ENCODE data around the gene RUFY4. TPM values are rescaled to one million over a fixed set of nuclear protein-coding genes. Genes with fewer than 3 reads are reported as not detected.

The RUFY4 gene
- total and polyA plus RNA-seq, 5 experiments from 2014 or later: 0.16 to 1.5 (median 0.31) TPM; not detected in 2

DNA sequence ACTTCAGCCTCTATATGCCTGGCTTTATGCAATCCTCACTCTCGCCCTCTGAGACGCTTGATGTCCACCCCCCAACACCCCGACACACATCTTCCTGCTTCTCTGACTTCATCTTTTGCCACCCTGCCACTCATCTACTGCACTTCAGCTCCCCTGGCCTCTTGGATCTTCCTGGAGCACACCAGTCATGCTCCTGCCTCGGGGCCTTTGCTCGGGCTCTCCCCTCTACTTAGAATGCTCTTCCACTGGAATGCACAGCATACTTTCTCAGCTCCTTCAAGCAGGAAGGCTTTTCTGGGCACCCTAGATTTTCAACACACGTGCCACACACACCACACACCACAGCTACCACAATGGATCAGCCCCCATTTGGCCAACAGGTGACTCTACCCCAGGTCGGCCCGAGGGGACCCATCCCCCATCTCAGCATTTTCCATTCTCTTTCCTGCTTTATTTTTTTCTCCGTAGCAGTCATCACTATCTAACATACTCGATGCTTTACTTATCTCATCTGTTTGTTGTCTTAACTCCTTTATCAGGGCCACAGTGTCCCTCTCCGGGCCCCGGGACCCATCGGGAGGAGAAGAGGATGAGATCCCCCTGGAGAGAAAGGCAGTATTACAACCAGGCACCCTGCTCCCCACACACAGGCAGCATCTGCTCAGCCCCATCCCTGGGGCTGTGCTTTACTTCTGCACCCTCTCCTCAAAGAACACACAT, 2.3 kb downstream of the RUFY4 start:
- Mint-ChIP-seq H3K4me1 (peaks cover 7 to 12% (median 10%) of the 10 kb centered on the region in 4 donors), H3K27ac (no peak overlapping the region), H3K4me3 (no peak overlapping the region), H3K27me3 (peaks cover 4 to 35% (median 22%) of the 10 kb centered on the region in 5 donors), H3K9me3 (no peaks in the 10 kb centered on the region), H3K36me3 (no peaks in the 10 kb centered on the region)
- POLR2A ChIA-PET: no interaction called here
- ATAC-seq (no peak), DNase-seq (no peak)

DNA sequence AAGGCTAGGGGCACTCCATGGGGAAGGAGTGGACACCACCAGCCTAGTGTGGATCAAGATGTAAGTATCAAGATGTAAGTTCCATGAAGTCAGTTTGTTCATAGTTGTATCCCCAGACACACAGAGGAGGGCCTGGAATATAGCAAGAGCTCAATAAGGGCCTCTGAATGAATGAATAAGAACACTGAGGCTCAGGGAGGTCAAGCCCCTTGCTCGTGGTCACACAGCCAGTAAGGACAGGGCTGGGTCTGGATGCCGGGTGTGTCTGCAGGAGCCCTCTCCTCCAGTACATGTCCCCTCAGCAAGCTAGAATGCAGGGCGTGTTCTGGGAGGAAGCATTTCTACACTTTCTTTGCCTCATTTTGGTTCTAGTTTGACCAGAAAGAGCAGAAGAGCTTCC, 2.9 kb downstream of the RUFY4 start:
- H3K36me3 Mint-ChIP-seq: no peaks in the 10 kb centered on the region
- DNase-seq (no peak), ATAC-seq (no peak)
- peaks cover 4 to 28% (median 19%) of the 10 kb centered on the region in 5 donors for H3K27me3 Mint-ChIP-seq
- no peak overlapping the region for H3K27ac Mint-ChIP-seq
- POLR2A ChIA-PET: no interaction called here
- peaks cover 6 to 10% (median 9%) of the 10 kb centered on the region in 4 donors for H3K4me1 Mint-ChIP-seq
- no peak overlapping the region for H3K4me3 Mint-ChIP-seq
- no peaks in the 10 kb centered on the region for H3K9me3 Mint-ChIP-seq

DNA sequence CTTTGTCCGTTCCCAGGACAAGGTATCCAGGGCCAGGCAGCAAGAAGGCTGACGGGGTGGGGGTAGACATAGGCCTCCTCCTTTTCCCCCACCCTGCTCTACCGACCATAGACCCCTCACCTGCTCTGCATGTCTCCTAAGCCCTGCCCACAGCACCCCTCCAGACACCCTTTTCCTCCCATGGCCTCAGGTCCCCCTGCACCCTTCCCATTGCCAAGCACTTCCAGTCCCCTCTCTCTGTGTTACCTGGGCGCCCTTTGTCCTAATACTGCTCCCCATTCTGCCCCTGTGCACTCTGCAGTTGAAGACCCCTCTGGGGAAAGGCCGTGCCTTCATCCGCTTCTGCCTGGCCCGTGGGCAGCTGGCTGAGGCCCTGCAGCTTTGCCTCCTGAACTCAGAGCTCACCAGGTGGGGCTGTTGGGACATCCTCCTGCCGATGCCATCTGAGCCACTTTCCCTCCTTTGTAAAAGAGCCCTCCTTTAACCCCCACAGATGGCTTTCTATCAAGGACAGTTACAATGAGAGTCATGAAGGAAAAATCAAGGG, 3.5 kb downstream of the RUFY4 start:
- POLR2A ChIA-PET: no interaction called here
- no peaks in the 10 kb centered on the region for H3K9me3 Mint-ChIP-seq
- H3K27ac Mint-ChIP-seq: no peak overlapping the region
- peaks cover 5 to 10% (median 7%) of the 10 kb centered on the region in 4 donors for H3K4me1 Mint-ChIP-seq
- H3K4me3 Mint-ChIP-seq: no peak overlapping the region
- peaks cover 3 to 23% (median 17%) of the 10 kb centered on the region in 5 donors for H3K27me3 Mint-ChIP-seq
- DNase-seq (no peak), ATAC-seq (no peak)
- H3K36me3 Mint-ChIP-seq: no peaks in the 10 kb centered on the region

- no peak overlapping the region for H3K4me3 Mint-ChIP-seq
- peaks cover 3 to 10% (median 7%) of the 10 kb centered on the region in 4 donors for H3K4me1 Mint-ChIP-seq
- POLR2A ChIA-PET: no interaction called here
- H3K36me3 Mint-ChIP-seq: no peaks in the 10 kb centered on the region
- H3K9me3 Mint-ChIP-seq: no peaks in the 10 kb centered on the region
- no peak for ATAC-seq
- no peak for DNase-seq
- no peak overlapping the region for H3K27ac Mint-ChIP-seq
- H3K27me3 Mint-ChIP-seq: peaks cover 3 to 17% (median 12%) of the 10 kb centered on the region in 5 donors
Observed at GRCh38 chr2:218073185-218073584, 4.1 kb downstream of the RUFY4 start.

DNA sequence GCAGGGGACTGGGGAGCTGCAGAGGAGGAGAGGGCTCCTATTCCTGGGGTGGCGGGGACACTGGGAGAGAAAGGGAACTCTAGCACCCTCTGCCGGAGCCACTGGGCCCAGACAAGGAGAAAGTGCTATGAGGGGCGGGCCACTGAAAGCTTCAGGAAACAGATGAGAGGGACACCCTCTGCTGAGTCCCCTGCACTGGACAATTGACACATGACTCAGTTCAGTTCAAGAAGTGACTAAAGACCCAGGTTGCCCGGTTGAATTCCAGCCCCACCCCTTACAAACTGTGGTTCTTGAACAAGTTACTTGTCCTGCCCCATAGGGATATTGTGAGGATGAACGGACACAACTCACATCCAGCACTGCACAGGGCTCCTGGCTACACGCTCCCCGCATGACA, 5.0 kb downstream of the RUFY4 start:
- ATAC-seq (no peak), DNase-seq (no peak)
- no peaks in the 10 kb centered on the region for H3K36me3 Mint-ChIP-seq
- peaks cover 0 to 11% (median 8%) of the 10 kb centered on the region in 5 donors for H3K27me3 Mint-ChIP-seq
- no peak overlapping the region for H3K4me3 Mint-ChIP-seq
- POLR2A ChIA-PET: no interaction called here
- peaks cover 0 to 4% (median 2%) of the 10 kb centered on the region in 4 donors for H3K4me1 Mint-ChIP-seq
- H3K27ac Mint-ChIP-seq: peak overlapping the region in 1 of 10 donors; percentile 8
- H3K9me3 Mint-ChIP-seq: no peaks in the 10 kb centered on the region

GRCh38 chr2:218075975-218076811, 7.1 kb downstream of the RUFY4 start:
- H3K4me3 Mint-ChIP-seq: no peak overlapping the region
- H3K27ac Mint-ChIP-seq: no peak overlapping the region
- POLR2A ChIA-PET: no interaction called here
- peaks cover 0 to 11% (median 8%) of the 10 kb centered on the region in 5 donors for H3K27me3 Mint-ChIP-seq
- no peak for ATAC-seq
- peaks cover 0 to 2% (median 0%) of the 10 kb centered on the region in 4 donors for H3K4me1 Mint-ChIP-seq
- H3K36me3 Mint-ChIP-seq: no peaks in the 10 kb centered on the region
- DNase-seq: no peak
- peaks cover 0 to 2% (median 0%) of the 10 kb centered on the region in 9 donors for H3K9me3 Mint-ChIP-seq

DNA sequence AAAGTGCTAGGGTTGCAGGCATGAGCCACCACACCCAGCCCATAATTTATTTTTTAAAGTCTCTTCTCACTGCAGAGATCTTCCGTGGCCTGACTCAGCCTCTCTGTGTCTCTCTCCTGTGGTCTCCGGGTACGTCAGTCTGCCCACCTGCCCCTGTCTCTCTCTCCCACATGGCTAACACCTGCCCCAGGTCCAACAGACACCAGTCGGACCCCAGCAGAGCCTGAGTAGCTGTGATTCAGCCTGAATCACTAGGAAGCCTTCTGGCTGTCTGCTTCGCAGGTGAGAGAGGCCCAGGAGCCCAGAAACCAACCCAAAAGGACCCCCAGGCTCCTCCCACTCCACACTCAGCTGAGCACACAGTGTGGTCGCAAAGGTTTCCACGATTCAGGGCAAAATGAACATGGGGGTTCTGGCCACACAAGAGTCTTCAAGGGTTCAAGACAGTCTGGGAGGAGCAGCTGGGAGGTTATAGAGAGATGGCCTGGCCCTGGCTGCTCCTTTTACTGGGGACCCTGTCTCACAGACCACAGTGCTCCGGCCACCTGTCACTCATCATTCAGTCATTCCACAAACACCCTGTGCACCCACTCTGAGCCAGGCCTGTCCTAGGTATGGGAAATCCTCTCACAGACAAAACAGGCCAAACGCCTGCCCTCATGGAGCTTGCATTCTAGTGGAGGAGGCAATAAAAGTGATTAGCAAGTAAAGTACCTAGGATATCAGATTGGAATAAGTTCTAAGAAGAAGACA, 8.6 kb downstream of the RUFY4 start:
- Mint-ChIP-seq H3K27ac (peak overlapping the region in 2 of 10 donors; percentile 55 to 83), H3K4me3 (no peak overlapping the region)

GRCh38 chr2:218079943-218080913, 11.2 kb downstream of the RUFY4 start:
- POLR2A ChIA-PET: no interaction called here
- H3K36me3 Mint-ChIP-seq: peaks cover 0 to 4% (median 0%) of the 10 kb centered on the region in 3 donors
- H3K27ac Mint-ChIP-seq: no peak overlapping the region
- DNase-seq: no peak
- H3K27me3 Mint-ChIP-seq: peaks cover 0 to 9% (median 4%) of the 10 kb centered on the region in 5 donors
- peaks cover 0 to 5% (median under 1%) of the 10 kb centered on the region in 9 donors for H3K9me3 Mint-ChIP-seq
- no peaks in the 10 kb centered on the region for H3K4me1 Mint-ChIP-seq
- ATAC-seq: no peak
- H3K4me3 Mint-ChIP-seq: no peak overlapping the region

More for the DNA sequence above, 8.6 kb downstream of the RUFY4 start:
- Mint-ChIP-seq H3K4me1 (peaks cover 0 to 1% (median 0%) of the 10 kb centered on the region in 4 donors), H3K36me3 (no peaks in the 10 kb centered on the region), H3K9me3 (peaks cover 0 to 3% (median 0%) of the 10 kb centered on the region in 9 donors), H3K27me3 (peaks cover 3 to 14% (median 10%) of the 10 kb centered on the region in 5 donors)
- DNase-seq (no peak), ATAC-seq (no peak)
- POLR2A ChIA-PET: no interaction called here

- H3K4me3 Mint-ChIP-seq: no peak overlapping the region
- H3K4me1 Mint-ChIP-seq: no peaks in the 10 kb centered on the region
- no peak for ATAC-seq
- H3K36me3 Mint-ChIP-seq: peaks cover 0 to 12% (median 0%) of the 10 kb centered on the region in 3 donors
- no peak for DNase-seq
- H3K27ac Mint-ChIP-seq: peak overlapping the region in 1 of 10 donors; percentile 0
- peaks cover 0 to 12% (median 8%) of the 10 kb centered on the region in 9 donors for H3K9me3 Mint-ChIP-seq
- H3K27me3 Mint-ChIP-seq: peaks cover under 1 to 9% (median 4%) of the 10 kb centered on the region in 5 donors
- POLR2A ChIA-PET: no interaction called here
Observed at GRCh38 chr2:218081063-218081462, 12.0 kb downstream of the RUFY4 start.

GRCh38 chr2:218081695-218082094, 12.6 kb downstream of the RUFY4 start:
- peaks cover 0 to 18% (median 14%) of the 10 kb centered on the region in 9 donors for H3K9me3 Mint-ChIP-seq

GRCh38 chr2:218082586-218083351, 13.7 kb downstream of the RUFY4 start:
- no peaks in the 10 kb centered on the region for H3K4me1 Mint-ChIP-seq
- ATAC-seq (no peak), DNase-seq (no peak)
- POLR2A ChIA-PET: no interaction called here
- peak overlapping the region in 1 of 10 donors; percentile 2 for H3K27ac Mint-ChIP-seq
- no peak overlapping the region for H3K4me3 Mint-ChIP-seq
- peaks cover 4 to 13% (median 8%) of the 10 kb centered on the region in 5 donors for H3K27me3 Mint-ChIP-seq
- H3K36me3 Mint-ChIP-seq: peaks cover 0 to 19% (median 6%) of the 10 kb centered on the region in 3 donors
- peaks cover 0 to 19% (median 14%) of the 10 kb centered on the region in 9 donors for H3K9me3 Mint-ChIP-seq

More at GRCh38 chr2:218081695-218082094, 12.6 kb downstream of the RUFY4 start:
- Mint-ChIP-seq H3K36me3 (peaks cover 0 to 18% (median 5%) of the 10 kb centered on the region in 3 donors), H3K27me3 (peaks cover 4 to 15% (median 7%) of the 10 kb centered on the region in 5 donors), H3K4me1 (no peaks in the 10 kb centered on the region), H3K27ac (no peak overlapping the region), H3K4me3 (no peak overlapping the region)
- ATAC-seq (no peak), DNase-seq (no peak)
- POLR2A ChIA-PET: no interaction called here
